ENCODE results near the gene HDAC4. TPM values are rescaled to one million over a fixed set of nuclear protein-coding genes. Genes with fewer than 3 reads are reported as not detected.

The HDAC4 gene
- total and polyA plus RNA-seq, 10 of the 15 experiments (the other 5 are each of a cell fraction or from before 2014, with no cell fraction given) = 0.22 to 15.7 (median 4.8) TPM

GRCh38 chr2:239261356-239261755, 139.5 kb downstream of the HDAC4 start (continued):
- no peak for TF ChIP-seq KLF5 (IDR thresholded peaks at IDR 0.05; ENCODE audit: partially characterized antibody)
- no peak for TF ChIP-seq SPI1 (IDR thresholded peaks at IDR 0.05; ENCODE audit: borderline replicate concordance, insufficient read depth, low read depth, low read length)
- TF ChIP-seq FOS (IDR thresholded peaks at IDR 0.05; ENCODE audit: borderline replicate concordance, extremely low read depth, insufficient read length) = no peak

- Histone ChIP-seq H3K27me3 (replicated peaks in 1 of 2; ENCODE audit: control insufficient read depth in 2 of 2, insufficient read depth in 2 of 2, low read length in 1 of 2) (peaks cover 0 to 4% of the 10 kb centered on the region in 2 experiments; a peak in 2 of 4 replicates), H3K4me2 (ENCODE audit: control insufficient read depth, insufficient read depth) (peak overlapping the region; percentile 83; the same call in 1 of the 2 replicates), H3K4me3 (no peak overlapping the region), H3K36me3 (ENCODE audit: control insufficient read depth in 2 of 2, insufficient read depth in 2 of 2, low read length in 1 of 2) (no peaks in the 10 kb centered on the region), H3K9me3 (replicated peaks; ENCODE audit: control insufficient read depth, insufficient read depth, low read length) (peaks cover 4% of the 10 kb centered on the region; the same call in 2 of the 3 replicates), H3K27ac (ENCODE audit: control insufficient read depth, insufficient read depth) (no peak overlapping the region), H3K4me1 (ENCODE audit: control insufficient read depth, insufficient read depth, low read length) (peaks cover 33% of the 10 kb centered on the region), H3K79me2 (ENCODE audit: control insufficient read depth, insufficient read depth, low read length) (no peaks in the 10 kb centered on the region), H3K9ac (ENCODE audit: control insufficient read depth, insufficient read depth, low read length) (no peak overlapping the region), H2AFZ (ENCODE audit: control insufficient read depth, low read depth, low read length) (no peak overlapping the region), H4K20me1 (ENCODE audit: control insufficient read depth, insufficient read depth) (peaks cover 17% of the 10 kb centered on the region)
- DNase-seq (ENCODE audit: low read depth, low spot score) (no peak), FAIRE-seq (no peak), ATAC-seq (no peak)
- CTCF ChIA-PET = no interaction called here
- SMC1A ChIA-PET (ENCODE audit: uncharacterized antibody, unreplicated experiment) = interaction anchor here (1.7 kb wide), 1 partner anchor 109 kb away, joined by 5 read pairs; no protein-coding TSS in a partner anchor
- POLR2A ChIA-PET = no interaction called here
- in situ Hi-C loops (cut with MboI) (no loop called here), intact Hi-C loops (cut with micrococcal nuclease; ENCODE audit: unreplicated experiment) (no loop called here)
- TF ChIP-seq ESRRA (IDR thresholded peaks at IDR 0.05; ENCODE audit: low read length) (no peak), ZBTB40 (IDR thresholded peaks at IDR 0.05; ENCODE audit: borderline replicate concordance) (no peak), SMAD1 (IDR thresholded peaks at IDR 0.05; ENCODE audit: low read depth, partially characterized antibody) (no peak), CHD1 (IDR thresholded peaks at IDR 0.05; ENCODE audit: low read depth, low read length) (no peak), TAF1 (IDR thresholded peaks at IDR 0.05; ENCODE audit: borderline replicate concordance, low read depth, low read length) (no peak), CHD2 (IDR thresholded peaks at IDR 0.05; ENCODE audit: borderline replicate concordance, low read depth, low read length) (no peak)
- no TSS peak for BruUV-seq (replicated peaks)
- WGBS (ENCODE audit: insufficient coverage, insufficient replicate concordance, low lambda C conversion rate, missing lambda C conversion rate) = 95% methylated on average over 21 of the region's 21 CpGs
- RAD21 ChIA-PET (ENCODE audit: unreplicated experiment) = interaction anchor here (1.9 kb wide), 1 partner anchor 7 kb away, joined by 7 read pairs; no protein-coding TSS in a partner anchor
These were observed 140.1 kb downstream of the HDAC4 start for GRCh38 chr2:239260546-239261327.

Data from GM12878 (cell line).